SU-DHL-6 (cell line): ENCODE data around the gene CCDC24.

Experiments
- CTCF ChIP-seq: fragments of 200-600 bp; sonication (generic); IDR thresholded peaks from one replicate; pipeline ENCODE4 v1.5.1; 2017; ENCODE audit warnings: antibody characterized with exemption, mild to moderate bottlenecking, low read length, moderate library complexity; ENCODE audit not compliant: insufficient read depth, poor library complexity, severe bottlenecking
- EZH2phosphoT487 ChIP-seq: fragments of 200-600 bp; sonication (generic), shearing (Covaris generic); conservative IDR thresholded peaks from 2 replicates; pipeline ENCODE4 v1.6.1; 2018; ENCODE audit warnings: mild to moderate bottlenecking, antibody characterized with exemption, low read length, moderate library complexity, mixed read lengths

- TF ChIP-seq CTCF (peak; percentile 79), EZH2phosphoT487 (no peak)
These were observed 45.2 kb downstream of the CCDC24 start for GRCh38 chr1:44036409-44037139.
